GM12874 (cell line): ENCODE results near the gene PTK7.

Experiments used
- CTCF ChIP-seq: IDR thresholded peaks from 2 replicates; pipeline ENCODE4 v1.5.1; 2011; ENCODE audit warnings: low read depth, mild to moderate bottlenecking, control low read depth, low read length, moderate library complexity; ENCODE audit not compliant: insufficient read depth

The PTK7 gene

DNA sequence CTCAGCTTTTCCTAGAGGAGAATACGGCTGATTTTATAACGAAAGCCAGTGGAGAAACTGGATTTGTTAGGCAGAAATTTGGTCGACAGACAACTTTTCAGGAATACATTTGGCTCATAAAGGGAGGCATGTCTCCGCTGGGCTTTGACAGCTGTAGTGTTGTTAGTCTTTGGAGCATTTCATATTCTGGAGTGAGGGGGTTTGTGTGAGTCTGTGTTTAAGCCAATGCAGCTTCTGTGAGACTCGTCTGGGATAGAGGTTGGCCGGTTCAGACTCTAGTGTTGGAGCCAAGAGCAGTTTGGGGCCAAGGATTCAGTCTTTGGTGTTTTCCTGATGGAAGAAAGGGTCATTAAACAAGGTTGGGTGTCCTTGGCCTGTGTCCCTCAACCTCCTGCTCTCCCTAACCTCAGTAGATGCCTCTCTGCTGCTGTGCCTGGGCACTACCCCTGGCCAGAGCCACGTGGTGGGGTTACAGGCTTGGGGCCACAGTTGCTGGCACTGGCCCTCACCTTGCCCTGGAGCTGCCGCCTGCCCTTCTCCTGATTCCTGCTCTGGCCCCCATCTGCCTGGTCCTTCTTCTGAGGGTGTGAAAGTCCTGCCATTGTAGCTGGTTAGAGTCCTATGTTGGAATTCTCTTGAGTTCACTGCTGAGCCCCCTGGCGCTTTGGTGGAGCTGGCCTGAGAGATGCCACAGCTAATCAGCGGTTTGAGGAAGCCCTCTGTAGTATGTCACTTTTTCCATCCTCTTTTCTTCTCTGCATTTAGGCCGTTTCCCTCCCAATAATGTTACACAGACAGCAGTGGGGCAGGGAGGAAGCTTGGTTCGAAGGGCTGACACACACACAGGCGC, 6.9 kb downstream of the PTK7 start:
- TF ChIP-seq CTCF, result no peak

DNA sequence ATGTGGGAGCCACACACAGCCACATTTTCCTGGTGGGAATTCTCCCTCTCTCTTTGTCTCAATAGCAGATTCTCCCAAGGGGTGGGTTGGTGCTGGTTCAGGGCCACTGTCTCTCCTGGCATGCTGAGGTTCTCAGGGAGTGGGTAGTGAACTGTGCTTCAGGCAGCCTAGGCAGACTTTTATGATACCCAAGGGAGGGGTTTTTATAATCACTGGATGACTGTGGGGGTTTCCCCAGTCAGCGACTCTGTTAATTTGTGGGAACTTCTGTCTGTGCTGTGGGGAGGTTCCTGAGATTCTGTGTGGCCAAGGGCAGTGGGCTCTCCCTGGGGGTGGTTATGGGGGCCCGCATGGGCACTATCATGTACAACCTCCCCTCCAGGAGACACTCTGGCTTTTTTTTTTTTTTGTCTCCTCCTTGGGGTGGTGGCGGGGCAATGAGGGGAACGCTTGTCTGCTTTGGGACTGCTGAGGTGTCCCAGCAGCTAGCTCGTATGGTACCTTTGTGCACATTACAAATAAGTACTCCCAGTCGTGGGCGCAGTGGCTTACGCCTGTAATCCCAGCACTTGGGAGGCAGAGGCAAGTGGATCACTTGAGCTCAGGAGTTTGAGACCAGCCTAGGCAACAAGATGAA, 10.0 kb downstream of the PTK7 start:
- TF ChIP-seq CTCF, result no peak

DNA sequence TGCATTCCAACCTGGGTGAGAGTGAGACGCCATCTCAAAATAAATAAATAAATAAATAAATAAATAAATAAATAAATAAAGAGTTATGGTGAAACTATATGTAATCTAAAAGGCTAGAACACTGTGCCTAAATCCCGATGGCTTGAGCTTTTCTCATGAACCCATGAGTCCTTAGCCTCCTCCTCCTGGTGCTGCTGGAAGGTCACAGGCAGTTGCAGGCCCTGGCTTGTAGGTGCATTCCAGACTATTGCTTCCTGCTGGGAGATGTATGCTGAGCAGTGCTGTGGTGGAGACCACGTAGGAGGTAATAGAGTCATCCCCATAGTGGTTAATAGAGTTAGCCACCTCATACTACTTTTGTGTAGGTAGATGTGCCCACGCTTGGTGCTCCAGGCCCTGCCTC, 12.5 kb downstream of the PTK7 start:
- TF ChIP-seq CTCF, result no peak

DNA sequence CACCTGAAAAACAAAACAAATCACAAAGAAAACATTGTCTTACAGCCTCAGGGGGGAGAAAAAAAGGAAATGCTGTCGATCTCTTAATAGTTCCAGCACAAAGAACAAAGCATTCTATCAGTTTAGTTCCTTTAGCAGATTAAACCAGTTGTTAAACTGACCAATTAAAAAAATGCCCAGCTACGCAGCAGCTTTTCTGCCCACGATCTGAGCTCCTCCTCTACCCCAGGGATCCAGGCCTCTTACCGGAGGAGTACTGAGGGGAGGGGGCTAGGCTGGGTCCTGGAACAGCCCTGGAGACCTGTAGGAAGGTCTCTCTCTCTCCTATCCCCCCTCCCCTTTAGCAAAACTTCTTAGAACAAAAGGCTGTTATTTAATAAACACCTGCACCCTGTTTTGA, 13.4 kb downstream of the PTK7 start:
- no peak for TF ChIP-seq CTCF

DNA sequence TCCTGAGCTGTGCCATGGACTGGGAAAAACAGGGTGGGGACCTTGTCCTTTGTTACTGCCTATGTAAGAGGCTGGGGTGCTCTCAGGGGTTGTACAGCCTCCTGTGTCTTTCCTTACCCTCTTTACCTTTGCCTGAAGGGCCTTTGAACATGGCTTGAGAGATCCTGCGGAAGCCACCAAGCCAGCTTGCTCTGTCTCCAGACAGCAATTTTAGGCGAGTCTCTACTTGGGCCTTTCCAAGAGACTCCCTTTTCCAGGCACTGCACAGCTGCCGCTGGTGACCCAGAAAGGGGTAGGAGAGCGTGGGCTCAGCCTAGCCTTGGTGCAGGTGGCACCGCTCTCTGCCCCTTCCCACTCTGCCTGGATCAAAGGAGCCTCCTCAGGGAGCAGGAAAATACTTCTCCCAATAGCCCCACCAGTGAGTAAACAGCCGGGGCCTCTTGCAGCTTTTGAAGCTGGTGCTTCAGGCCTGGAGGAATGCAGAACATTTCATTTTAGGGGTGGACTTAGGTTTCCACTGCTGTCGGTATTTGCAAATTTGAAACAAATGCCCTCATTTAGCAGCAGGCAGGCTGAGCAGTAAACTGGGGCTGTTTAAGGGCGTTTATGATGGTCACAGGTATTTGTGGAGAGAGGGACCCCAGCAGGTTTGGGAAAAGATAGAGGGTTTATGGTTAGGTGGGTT, 13.9 kb downstream of the PTK7 start:
- TF ChIP-seq CTCF, result no peak

DNA sequence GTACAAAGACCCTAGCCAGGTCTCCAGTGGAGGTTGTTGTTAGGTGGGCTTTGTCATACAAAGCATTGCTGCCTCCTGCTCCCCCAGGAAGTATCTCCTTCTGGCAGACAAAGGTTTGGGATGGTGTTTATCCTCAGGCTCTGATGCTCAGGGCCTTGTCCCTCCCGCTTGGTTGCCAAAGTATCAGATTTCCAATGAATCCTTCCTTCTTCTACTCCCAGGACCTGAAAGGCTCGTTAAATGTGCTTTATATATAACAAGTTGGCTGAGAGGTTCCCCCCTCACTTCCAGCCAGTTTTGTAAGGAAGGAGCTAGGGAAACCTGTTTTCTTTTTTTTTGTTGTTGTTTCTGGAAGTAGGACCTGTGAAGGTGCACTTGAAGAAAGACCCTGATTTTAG, 14.4 kb downstream of the PTK7 start:
- TF ChIP-seq CTCF, result no peak

DNA sequence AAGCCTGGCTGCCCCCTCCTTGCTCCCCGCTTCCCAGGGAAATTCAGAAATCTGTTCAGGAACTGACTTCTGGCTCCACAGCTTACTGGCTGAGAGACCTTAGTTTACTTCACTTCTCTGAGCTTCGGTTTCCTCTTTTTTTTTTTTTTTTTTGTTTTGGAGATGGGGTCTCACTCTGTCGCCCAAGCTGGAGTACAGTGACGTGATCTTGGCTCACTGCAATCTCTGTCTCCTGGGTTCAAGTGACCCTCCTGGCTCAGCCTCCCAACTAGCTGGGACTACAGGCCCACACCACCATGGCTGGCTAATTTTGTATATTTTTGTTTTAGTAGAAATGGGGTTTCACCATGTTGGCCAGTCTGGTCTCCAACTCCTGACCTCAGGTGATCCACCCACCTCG, 14.9 kb downstream of the PTK7 start:
- no peak for TF ChIP-seq CTCF
